GM23248 (cell line): ENCODE measurements around the gene ZBTB18.

Experiments
- EZH2 ChIP-seq: fragments of 200-600 bp; sonication (generic); IDR thresholded peaks from 2 replicates; pipeline ENCODE4 v1.6.1; 2018; ENCODE audit warnings: antibody characterized with exemption, mild to moderate bottlenecking; ENCODE audit not compliant: insufficient read depth, poor library complexity, severe bottlenecking
- EZH2phosphoT487 ChIP-seq: fragments of 200-600 bp; sonication (generic); IDR thresholded peaks from 2 replicates; pipeline ENCODE4 v1.6.1; 2018; ENCODE audit warnings: antibody characterized with exemption, moderate library complexity, mild to moderate bottlenecking, low read depth; ENCODE audit not compliant: insufficient read depth

GRCh38 chr1:244068567-244068966, 17.5 kb downstream of the ZBTB18 start:
- no peak for TF ChIP-seq EZH2
- TF ChIP-seq EZH2phosphoT487 = no peak
